GM19455 (cell line): ENCODE data around the gene RTTN.
A peak's percentile ranks its signal among the peaks of the same experiment; 100 is the strongest.
"Not testable (repeated sequence)": the region's sequence is repeated elsewhere in the genome, so short reads cannot be mapped to it uniquely, and the experiment has no call there.

ENCODE experiments used
- ATAC-seq: cut with Tn5 transposase; IDR thresholded peaks from one replicate; pipeline ENCODE4 v1.9.1; 2021; ENCODE audit not compliant: unreplicated experiment

Gene RTTN, protein sequence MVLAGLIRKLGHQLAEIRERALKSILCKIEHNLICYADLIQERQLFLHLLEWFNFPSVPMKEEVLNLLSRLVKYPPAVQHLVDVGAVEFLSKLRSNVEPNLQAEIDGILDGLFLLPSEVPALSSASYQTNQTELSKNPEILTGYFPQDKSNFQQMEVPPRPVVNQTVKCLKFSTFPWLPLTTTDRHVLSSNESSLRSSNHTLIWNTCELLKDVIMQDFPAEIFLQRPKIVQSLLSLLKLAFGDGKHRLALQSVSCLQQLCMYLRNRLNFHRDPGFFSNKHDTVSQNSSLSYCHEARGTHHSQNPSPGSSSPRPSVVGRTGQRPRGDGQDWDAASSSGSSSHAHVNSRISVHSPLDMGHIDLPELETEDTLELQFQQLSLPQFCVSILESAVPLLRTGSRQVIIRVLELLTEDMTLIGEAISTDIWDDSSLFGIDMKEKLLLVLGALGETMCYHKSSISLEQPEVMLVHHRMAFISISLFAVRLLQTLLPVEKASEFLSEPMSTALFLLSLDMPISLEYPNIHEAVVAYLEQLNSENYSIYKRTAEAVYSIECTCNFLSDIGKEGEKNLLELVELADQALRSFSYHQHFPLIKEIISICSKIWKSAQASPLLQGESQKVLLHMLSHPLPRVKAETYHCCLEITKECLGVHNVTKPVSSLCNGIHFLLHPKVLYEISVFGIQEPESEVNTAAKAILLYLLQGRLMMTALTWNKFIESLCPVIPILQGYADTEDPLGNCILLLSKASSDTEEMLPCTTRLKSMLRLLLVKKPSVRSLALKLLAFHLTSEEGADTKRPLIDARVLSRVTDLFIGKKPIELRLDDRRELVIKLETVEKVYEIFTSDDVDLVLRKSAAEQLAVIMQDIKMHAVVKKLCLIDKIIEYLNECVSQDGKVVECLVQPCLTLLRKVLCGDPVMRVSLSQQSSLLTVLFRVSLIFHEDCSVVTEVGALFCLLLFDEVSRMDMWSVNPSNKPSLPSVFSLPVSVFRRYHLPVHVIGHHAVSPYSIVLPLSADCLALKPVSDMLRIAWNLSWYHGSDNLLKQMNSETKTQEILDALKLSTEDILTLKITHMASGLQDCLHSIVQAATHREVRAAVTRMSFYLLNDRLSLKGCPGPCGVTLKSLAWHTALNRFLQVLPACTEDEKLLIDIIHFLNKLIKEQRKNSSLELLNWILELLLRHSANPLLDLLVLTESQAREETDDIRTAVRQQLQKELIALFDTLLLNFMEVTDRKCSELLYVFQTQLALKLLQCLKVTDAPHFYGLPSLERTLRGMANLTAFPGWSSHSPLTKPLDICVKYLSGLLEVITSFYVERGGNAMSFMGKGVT (N-terminal part only)

DNA sequence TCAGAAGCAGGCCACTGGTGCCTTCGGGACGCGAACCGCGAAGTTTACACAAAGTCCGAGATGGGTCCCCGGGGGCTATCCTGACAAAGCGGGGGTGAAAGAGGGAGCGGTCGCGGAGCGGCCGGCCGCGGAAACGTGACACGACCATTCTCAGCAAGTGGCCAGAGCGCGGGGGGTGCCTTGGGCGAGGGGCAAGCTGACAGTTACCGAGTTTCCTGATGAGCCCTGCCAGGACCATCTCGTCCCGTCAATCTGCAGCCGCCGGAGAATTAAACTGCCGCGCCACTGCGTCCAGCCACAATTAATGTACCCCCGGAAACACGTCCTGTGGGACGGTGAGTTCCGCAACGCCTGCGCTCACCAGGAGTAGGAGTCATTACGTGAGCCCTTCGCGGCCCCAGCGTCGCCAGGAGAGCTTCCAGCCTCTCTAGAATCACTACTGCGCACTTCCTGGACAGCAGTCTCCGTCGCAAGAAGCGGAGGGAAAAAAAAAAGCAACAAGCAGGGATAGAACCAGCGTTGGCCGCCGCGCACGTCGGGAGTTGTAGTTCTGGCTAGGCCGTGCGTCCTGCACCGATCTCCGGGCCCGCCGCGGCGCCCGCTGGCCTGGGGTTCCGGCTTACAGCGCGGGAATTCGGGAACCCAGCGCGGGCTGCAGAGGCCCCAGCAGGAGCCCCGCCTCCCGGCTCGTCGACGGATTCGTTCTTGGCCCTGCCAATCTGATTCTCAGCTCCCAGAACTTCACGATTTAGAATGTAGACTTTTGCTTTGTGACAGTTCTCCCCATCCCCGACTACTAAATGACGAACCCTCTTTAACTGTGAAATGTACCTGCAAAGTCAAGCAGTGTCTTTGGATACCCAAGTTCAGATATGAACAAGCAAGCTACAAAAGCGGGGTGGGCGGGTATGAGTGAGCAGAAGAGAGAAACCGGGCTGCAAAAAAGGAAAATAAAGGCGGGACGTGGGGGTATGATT is at the start of gene RTTN:
TSS of gene RTTN (minus strand) at position 267 of the 977 bp plus-strand sequence. CDS start at position 238, 29 bp downstream.
- peak; percentile 98 for ATAC-seq

DNA sequence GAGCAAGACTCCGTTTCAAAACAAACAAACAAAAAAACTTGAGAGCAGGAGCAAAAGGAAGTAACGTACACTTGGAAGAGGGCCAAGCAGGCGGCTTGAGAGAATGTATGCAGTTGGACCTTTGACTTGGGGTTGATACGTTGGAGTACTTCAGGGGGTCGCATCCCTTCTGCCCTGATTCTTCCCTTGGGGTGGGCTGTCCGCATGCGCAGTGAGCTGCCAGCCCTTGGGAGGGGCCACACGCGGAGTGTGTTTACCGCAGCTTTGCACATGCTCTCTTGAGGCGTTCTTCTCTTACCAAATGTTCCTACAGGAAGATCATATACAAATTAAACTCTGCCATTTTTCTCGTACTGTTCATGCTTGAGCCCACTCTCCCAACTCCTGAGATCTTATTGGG is 45.3 kb upstream of the RTTN start:
- ATAC-seq = no peak

DNA sequence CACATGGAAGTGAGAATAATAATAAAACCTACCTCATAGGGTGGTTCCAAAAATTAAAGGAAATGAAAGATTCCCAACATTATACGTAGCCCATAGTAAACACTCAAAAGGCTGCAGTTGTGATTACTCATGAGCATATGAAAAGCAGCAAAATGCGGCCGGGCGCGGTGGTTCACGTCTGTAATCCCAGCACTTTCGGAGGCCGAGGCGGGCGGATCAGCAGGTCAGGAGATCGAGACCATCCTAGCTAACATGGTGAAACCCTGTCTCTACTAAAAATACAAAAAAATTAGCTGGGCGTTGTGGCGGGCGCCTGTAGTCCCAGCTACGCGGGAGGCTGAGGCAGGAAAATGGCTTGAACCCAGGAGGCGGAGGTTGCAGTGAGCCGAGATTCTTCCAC is 44.4 kb upstream of the RTTN start:
- ATAC-seq = not testable (repeated sequence)

DNA sequence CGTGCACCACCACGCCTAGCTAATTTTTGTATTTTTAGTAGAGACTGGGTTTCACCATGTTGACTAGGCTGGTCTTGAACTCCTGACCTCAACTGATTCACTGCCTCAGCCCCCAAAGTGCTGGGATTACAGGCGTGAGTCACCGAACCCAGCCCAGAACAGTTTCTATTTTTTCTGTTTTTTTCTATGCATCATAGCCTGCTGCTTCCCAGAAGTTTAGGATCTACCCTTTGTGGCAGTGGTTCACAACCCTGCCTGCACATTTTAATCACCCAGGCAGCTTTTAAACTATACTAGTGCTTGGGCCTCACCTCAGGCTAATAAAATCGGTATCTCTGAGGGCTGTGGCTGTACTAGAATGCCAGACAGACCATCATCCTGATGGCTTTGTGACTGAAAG is 43.6 kb upstream of the RTTN start:
- ATAC-seq = no peak

DNA sequence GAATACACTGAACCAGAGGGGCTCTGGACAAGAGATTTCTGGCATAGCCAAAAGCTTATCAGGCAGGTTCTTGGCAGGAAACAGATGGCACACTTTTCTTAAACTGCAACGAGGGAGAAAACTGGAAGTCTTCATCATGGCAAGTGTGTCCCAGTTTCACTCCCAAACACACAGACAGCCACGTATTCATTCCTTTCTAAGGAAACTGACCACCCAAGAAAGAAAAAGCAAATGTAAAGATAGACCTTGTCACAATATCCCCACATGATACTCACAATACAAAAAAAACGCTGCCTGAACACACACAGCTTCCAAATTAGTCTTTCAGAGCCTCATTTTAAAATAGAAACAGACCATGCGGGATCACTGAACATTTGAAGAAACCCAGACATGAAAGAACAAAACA is 40.6 kb upstream of the RTTN start:
- no peak for ATAC-seq

DNA sequence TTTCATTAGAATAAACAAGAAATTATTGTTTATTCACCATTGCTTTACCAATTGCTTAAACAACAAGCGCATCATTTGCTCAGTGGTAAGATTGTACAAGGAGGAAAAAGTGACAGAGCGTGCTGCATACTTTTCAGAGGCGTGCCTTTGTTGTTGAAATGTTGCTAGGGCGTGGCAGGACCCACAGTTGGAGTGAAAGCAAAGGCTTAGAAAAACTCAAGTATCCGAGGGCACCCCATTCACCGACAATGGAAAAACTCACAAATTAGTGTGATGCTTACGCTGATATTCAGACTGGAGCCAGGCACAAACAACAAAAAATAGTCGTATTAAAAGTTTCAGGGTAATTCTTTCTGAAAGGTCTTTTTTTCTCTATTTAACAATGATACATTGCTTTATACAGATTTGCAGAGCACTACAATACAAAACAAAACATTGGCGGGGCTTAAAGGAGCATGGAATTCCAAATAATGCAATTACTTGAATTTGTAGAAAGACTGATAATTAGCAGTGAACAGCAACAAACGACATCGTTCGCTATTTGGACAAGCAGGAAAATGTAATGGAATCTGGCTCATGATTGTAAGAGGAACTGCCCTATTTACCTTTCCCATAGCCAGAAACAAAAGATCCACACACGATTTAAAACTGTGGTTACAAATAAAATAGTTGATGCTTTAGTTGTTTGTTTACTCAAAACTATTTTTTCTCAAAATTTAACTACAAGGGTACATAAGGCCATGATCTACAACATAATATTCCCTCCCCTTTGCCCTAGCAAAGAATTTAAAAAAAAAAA is 37.8 kb upstream of the RTTN start:
- ATAC-seq = no peak

DNA sequence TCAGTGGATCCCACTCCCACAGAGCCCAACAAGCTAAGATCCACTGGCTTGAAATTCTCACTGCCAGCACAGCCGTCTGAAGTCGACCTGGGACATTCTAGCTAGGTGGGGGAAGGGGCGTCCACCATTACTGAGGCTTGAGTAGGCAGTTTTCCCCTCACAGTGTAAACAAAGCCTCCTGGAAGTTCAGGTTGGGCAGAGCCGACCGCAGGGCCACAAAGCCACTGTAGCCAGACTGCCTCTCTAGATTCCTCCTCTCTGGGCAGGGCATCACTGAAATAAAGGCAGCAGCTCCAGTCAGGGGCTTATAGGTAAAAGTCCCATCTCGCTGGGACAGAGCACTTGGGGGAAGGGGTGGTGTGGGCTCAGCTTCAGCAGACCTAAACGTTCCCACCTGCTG is 31.4 kb upstream of the RTTN start:
- ATAC-seq = not testable (repeated sequence)

DNA sequence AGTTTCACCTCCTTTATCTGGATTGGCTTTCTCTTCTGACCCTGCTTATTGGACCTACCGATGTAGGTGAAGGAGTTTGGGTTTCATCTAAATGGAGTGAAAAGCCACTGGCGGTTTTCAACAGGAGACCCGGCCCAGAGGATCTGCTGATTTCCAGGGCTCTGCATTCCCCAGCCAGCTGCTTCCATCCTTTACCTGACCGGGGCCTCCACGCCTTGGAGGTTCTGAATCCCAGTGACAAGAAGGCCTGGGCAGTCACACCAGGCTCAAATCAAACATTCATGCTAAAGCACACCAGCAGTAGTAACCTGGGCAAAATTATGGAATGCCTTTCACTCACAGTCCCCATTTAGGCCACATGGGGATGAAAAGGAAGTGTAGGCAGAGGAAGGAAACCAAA is 30.0 kb upstream of the RTTN start:
- no peak for ATAC-seq

DNA sequence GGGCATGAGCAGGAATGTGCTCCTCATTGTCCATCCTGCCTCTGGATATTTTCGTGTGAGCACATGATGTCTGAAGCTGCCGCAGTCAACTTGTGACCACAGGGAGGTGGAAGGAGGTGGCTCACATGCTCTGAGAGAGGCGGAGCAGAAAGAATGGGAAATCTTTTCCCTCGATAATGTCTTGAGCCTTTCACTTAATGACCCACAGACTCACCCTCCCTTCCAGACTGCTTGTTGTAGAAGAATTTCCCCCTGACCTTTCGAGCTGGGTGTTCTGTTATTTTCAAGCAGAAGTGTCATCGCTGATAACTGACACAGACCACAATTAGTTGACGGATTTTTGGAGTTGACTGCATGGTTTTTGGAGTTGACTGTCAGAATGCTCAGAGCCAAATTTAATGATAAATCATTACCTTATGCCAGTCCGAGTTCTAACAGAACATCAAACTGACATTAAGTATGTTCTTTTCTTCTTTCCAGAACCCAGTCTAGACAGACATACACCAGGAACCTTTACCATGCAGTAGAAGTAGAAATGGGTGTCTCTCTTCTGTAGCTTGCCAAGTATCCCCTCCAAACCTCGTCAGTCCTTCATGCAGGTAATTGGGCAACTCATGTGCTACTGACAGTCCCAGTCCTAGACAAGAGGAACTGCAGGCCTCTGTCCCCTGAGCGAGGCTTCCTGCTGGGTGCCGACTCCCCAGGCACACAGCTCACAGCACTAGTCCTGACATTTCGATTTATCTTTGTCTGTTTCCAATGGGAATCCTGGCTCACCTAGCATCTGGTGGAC is 29.4 kb upstream of the RTTN start:
- ATAC-seq = no peak

DNA sequence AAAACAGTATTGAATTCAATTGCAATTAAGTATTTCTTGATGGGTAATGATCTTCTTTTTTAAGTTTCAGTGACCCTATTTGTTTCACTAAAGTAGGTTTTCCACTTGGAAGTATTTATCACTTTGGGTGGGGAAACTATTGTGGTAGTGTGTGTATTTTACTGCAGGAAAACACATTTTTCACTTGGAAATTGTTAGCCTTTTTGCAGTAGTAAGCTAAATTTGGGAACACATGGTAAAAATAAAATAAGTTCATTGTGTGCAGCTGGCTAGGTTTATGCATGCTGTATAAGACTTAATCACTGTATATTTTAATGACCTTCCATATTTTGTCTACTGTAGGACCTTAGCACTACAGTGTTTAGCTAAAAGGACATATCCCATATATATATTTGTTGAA is 28.5 kb upstream of the RTTN start:
- no peak for ATAC-seq

DNA sequence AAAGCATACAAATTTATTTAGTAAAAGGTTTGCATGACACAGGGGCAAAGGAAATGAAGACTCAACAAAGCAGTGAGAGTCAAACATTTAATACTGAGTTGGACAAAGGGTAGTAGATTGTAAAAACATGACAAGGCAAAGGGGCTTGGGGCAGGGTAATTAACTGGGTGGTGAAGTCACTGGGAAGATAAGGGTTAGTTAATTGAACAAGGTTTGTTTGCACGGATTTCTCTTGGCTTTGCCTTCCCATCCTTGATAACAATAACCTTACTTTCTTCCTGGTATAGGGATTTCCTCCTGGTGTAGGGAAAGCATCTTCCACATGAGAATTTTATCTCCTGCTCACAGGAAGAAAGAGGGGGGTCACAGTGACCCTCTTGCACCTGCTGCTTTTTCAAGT is 26.8 kb upstream of the RTTN start:
- no peak for ATAC-seq

DNA sequence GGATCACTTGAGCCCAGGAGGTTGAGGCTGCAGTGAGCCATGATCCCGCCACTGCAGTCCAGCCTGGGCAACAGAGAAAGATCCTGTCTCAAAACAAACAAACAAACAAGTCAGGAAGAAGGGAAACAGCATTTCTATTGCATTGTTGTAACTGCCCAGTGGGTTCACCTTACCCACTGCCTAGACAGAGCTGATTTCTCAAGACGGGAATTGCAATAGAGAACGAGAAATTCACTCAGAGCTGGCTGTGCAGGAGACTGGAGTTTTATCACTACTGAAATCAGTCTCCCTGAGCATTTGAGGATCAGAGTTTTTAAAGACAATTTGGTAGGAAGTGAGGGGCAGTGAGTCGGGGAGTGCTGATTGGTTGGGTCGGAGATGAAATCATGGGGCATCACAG is 24.2 kb upstream of the RTTN start:
- ATAC-seq = no peak

DNA sequence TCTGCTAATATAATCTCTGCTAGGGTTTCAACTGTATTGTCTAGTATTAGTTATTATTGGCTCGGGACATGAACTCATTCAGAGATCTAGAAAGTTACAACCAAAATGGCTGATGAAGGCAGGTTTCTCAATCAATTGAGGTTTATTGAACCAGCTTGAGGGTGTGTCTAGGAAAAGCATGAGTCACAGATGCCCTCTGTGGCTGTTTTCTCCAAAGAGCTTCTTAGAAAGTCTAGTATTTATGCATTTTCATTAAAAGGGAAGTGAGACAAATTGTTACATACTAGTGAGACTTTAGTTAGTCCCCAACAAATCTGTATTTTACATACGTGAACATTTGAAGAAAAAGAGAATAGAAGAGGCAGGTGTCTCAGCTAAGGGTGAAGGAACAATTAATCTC is 23.0 kb upstream of the RTTN start:
- ATAC-seq = no peak

DNA sequence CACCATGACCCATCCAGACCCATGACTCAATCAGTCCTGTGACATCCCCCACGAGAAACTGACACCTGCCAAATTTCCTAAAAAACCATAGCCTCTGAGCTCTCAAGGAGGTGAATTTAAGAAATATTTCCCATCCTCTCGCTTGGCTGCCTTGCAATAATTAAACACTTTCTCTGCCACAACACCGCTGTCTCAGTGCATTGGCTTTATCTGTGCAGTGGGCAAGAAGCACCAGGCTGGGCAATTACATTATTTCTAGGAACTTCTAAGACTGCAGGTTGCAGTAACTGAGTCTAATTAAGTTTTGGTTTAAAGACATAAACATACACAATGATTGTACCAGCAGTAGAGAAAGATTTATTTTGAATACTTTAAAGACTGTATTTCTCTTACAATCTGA is 22.0 kb upstream of the RTTN start:
- ATAC-seq = no peak

DNA sequence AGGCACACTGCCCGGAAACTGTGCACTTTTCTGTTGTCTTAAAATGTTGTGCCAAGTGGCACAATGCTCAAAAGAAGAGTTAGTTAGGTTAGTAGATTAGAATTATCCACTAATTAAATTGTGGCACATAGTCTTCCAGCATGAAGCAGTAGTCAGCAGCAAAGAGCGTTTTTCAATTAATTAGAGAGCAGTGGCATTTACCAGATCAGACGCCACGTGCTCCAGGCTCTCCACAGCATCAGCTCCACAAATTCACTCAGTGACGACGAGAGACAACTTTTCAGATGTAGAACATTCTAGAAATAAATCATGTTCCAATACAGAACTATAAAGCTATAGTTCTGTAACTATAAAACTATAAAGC is 16.4 kb upstream of the RTTN start:
- no peak for ATAC-seq

DNA sequence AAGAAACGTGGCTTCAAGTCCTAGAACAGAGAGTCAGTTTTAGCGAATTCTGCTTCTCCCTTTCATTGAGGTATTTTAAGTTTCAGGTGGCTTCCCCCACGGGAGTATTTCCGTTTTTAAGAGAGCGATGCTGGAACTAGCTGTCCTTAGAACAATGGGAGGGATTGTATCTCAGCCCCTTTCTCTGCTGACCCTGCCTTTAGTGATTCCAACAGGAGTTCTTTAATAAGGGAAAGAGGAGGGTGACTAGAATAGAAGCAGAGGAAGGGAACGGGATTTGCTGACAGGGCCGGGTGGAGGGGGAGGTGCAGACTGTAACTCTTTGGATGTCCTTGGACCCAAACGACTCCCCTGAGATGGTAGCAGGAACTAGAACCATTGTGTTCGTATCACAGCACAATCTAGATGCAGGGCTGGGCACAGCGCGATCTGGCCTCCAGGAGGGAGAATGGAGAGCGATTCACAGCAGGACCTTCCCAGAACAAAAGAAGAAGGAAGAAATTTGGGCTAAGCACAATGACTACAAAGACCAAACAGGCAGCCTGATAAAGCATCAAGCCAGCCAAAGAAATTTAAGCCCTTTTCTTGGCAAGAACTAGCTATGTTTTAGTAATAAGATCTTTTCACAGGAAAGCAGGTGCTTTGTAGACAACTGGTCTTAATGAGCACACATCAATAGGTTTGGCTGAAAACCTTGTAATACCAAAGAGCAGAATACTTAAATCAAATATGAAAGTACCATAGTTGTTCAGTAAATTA is 15.8 kb upstream of the RTTN start:
- no peak for ATAC-seq

DNA sequence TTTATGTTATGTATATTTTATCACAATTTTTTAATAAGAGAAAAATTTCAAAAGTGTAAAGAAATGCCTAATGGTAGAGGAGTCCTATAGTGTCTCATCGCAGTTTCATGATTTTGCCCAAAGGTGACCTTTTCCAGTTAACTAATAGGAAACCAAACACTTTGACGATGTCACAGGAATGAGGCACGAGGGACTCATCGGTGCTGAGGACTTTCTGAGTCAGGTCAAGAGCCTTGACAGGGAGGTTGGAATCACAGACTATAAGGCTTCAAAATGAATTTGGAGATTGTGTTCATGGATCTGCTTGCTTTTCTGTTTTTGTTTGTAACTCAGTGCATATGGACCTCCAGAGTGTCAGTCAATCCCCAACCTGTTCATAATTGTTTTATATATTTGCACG is 15.1 kb upstream of the RTTN start:
- no peak for ATAC-seq

DNA sequence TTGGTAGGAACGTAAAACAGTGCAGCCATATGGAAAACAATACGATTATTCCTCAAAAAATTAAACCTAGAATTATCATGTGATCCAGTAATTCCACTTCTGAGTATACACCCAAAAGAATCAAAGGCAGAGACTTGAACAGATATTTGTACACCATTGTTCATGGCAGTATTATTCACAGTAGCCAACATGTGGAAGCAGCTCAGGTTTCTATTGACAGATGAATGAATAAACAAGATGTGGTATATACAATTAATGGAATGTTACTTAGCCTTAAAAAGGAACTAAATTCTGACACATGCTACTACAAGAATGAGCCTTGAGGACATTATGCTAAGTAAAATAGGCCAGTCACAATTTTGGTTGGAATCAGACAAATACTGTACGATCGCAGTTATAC is 14.2 kb upstream of the RTTN start:
- ATAC-seq = no peak
